ENCODE results near the gene SPINK13. TPM values are rescaled to one million over a fixed set of nuclear protein-coding genes. Genes with fewer than 3 reads are reported as not detected.

SPINK13 gene, protein sequence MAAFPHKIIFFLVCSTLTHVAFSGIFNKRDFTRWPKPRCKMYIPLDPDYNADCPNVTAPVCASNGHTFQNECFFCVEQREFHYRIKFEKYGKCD
- not detected in 2 replicates for total RNA-seq

DNA sequence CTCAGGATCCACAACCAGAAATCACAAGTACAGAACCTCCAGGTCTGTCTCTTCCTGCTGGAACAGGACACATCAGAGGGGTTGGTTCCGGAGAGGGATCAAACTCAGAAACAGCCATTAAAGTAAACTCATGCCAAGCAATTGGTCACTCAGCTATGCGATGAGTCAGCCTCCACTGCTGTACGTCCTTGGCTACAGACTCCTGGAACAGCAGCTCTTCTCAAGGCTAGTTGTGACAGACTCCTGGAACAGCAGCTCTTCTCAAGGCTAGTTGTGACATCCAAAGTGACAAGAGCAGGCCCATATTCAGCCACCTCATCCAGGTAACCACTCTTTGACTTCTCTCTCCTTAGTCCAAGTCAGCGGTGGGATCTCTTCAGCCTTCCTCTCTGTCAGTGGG is at the start of gene SPINK13:
Gene SPINK13, plus strand, starts transcription at position 229 of the 400 bp plus-strand sequence. CDS start 1,279 bp downstream, outside the sequence.

DNA sequence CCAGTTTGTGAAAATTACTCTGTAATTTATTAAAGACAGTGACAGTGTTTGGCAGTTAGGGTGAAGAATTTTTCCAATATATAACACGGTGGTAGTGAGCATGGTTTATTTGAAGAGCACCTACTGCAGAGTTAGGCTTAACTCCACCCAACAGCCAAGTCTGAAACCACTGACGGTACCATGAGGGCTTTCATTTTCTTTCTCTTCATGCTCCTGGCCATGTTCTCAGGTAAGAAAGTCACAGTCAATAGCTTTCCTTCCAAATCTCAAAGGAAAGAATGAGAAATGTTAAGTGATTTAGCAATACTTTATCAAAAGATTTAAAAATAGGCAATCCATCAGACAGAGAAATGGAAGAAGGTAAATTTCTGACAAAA is 30.2 kb upstream of the SPINK13 start, which contains the start of gene MARCOL:
Gene MARCOL, plus strand, starts transcription at position 108 of the 377 bp plus-strand sequence. Its CDS starts 73 bp downstream, at position 181.

DNA sequence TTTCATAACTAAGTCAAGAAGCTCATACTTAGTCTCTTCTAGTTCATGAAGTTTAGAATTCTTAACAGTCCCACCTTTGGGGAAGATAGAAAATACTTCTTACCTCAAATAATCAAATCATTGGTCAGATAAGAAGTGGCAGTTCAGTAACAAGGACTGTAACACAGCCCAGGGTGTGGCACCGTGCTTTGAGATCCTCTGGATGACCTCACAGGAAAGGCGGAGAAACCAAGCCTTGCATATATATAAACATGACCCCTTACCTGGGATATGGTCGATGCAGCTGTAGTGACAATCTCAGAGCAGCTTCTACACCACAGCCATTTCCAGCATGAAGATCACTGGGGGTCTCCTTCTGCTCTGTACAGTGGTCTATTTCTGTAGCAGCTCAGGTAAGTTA is 43.6 kb downstream of the SPINK13 start, which contains the start of gene SPINK7:
Gene SPINK7, plus strand, starts transcription at position 271 of the 400 bp plus-strand sequence. Its CDS starts 61 bp downstream, at position 332.

DNA sequence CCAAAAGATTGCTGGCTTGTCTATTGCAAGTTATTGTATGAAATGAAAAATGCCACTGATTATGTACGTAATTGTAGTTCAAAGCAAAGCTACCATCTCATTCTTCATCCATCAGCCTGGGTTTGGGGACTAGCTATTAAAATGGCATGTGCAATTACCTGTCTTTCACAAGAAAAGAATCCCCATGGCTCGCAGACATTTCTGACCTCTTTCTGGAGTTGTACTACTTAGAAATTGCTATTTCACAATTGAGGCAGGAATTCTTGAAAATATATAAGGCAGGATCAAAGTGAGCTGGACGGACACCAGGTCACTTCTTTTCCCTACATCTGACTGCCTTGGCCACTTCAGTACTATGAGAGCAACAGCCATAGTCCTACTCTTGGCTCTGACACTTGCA is 66.7 kb downstream of the SPINK13 start, which contains the start of gene SPINK9:
Gene SPINK9, plus strand, starts transcription at position 301 of the 400 bp plus-strand sequence. Its CDS starts 55 bp downstream, at position 356.

Other genes starting within 250 kb of the SPINK13 start
- not detected in 2 replicates for gene SPINK5, start 204.8 kb upstream of the SPINK13 start, total RNA-seq
- not detected in 2 replicates for gene SPINK14, start 100.2 kb upstream of the SPINK13 start, total RNA-seq
- not detected in 2 replicates for gene SPINK6, start 65.8 kb upstream of the SPINK13 start, total RNA-seq
- not detected in 2 replicates for gene MARCOL, start 30.3 kb upstream of the SPINK13 start, total RNA-seq
- gene SPINK7, start 43.6 kb downstream of the SPINK13 start, total RNA-seq: not detected in 2 replicates
- not detected in 2 replicates for gene SPINK9, start 66.8 kb downstream of the SPINK13 start, total RNA-seq
- gene FBXO38, start 115.2 kb downstream of the SPINK13 start, total RNA-seq: 39.3 and 65.1 TPM in 2 replicates

All from regular cardiac myocyte (primary cell).